Pons (tissue), 1 donor: ENCODE results near the gene ZNF577.
"Not testable (repeated sequence)": the region's sequence is repeated elsewhere in the genome, so short reads cannot be mapped to it uniquely, and the experiment has no call there.

Experiments used
- DNase-seq: peaks from one replicate; pipeline ENCODE4 v3.0.0-alpha.2; 2016; ENCODE audit warnings: low spot score

The ZNF577 gene

DNA sequence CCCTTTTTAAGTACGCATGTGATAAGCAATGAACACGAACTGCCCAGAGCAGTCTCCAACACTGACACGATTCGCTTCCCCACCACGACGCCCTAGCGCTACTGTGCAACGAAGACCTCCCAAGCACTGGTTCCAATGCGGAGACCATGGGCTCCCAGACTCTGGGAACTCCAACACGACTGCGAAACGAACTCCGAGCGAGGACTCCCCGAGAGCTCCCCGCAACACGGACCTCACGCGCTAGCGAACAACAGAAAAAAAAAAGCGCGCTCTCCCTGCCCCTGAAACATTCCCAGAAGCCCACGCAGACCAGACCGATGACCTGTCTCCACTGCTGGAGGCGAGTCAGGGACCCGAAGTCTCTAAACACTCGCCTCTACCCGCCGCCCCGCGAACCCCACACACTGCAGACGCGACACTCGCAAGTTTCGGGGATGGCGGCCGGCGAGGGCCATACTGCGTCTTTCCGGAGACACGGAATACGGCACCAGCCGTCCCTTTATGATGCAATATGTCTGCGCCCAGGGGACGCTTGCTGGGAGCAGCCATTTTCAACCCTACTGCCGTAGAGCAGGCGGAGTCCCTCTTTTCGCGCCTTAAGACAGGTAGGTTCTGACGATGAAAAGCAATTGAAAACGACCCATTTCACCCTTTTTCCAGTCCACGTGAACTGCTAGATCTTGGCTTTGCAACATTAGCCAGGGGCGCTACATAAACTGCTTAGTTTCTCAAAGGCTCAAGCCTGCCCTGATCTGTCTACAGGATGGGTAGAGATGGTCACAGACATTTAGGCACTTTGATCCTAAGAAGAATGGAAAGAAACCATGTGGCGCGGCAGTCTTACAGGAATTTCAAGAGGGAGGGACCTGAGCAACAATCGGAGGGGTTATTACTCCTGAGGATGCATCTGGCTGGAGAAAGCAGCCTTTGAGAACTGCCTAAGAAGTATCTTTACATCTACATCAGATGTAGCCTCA lies at the start of gene ZNF577:
Gene ZNF577 (minus strand): TSS at position 430 of the 977 bp plus-strand sequence. CDS start 7,569 bp downstream, outside the sequence.
- peak; percentile 70 for DNase-seq

DNA sequence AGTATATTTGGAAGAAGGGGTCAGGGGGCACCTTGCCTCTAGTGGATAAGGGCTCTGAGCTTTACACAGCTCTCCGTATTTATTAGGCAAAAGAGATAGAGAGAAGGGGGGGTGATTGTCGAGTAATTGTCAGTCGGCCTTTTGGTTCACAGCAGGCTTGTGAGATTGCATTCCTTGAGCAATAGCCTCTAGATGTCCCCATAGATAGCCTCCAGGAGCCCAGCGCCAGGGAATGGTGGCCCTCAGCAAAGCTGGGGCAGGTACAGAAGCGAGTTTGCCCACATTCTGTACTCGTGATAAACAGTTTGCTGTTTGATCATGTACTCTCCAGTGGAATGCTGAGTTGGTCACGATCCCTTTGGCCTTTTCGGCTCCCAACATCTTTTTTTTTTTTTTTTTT lies 44.2 kb upstream of the ZNF577 start:
- DNase-seq: no peak

DNA sequence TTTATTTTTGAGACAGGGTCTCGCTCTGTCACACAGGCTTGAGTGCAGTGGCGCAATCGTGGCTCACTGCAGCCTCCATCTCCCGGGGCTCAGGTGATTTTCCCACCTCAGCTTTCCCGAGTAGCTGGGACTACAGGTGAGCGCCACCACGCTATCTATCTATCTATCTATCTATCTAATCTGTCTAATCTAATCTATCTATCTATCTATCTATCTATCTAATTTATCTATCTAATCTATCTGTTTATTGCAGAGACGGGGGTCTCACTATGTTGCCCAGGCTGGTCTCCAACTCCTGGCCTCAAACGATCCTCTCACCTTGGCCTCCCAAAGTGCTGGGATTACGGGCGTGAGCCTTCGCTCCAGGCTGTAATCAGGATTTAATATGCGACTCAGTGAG lies 40.1 kb upstream of the ZNF577 start:
- no peak for DNase-seq

DNA sequence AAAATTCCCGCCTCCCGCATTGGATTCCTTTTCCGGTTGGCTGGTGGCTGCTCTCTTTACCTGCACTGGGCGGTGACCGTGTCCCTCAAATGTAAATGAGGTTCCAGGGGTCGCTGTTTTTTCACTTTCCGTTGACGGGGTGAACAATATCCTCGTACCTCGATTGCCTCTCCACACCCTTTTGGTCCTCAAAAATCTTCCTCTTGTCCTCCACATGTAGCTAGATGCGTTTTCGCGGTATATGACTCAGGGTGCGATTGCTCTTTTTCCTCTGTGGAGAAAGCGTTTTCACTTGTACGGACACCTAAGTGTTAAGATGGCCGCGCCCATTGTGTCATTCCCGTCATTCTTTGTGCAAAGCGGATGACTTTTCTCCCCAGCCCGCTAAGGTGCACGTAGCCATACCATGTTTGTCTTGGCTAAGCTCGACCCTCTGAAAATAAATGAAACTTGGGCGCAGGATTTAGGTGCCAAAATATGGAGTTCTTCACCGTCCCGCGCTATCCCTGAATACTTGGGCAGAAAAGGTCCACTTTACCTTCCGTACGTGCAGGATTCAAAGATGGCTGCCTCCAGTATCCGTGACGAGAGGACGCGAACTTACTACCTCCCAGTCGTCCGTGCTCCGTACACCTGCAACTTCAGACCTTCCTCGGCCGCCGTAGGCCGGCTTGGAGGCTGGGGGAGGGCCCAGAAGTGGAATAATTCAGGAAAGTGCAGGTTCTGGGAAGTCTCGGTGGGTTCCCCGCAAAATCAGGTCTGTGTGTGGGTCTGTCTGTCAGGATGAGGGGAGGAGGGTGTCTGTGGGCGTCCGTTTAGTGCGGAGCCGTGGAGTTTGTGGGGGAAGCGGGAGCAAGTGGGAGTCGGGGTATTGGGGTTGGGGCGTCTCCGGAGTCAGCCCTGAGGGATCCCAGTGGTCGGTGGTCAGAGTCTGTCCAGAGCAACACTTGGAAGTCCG lies 39.3 kb upstream of the ZNF577 start, which contains the start of gene ZNF613:
Gene ZNF613 (plus strand): TSS at position 689 of the 958 bp plus-strand sequence. CDS start 8,749 bp downstream, outside the sequence.
- DNase-seq: peak; percentile 95

DNA sequence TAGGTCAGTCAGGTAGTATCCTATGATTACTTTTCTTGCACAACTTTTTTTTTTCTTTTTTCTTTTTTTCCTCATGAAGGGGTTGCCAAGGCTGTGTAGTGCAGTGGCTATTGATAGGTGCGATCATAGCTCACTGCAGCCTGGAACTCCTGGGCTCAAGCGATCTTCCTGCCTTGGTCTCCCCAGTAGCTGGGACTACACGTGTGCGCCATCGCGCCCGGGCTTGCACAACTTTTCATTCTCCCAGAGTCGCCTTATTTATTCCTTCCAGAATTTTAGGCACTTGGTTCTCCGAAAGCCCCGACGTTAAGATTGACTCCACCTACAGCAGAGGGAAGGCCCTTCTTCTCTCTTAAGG lies 38.7 kb upstream of the ZNF577 start:
- no peak for DNase-seq

DNA sequence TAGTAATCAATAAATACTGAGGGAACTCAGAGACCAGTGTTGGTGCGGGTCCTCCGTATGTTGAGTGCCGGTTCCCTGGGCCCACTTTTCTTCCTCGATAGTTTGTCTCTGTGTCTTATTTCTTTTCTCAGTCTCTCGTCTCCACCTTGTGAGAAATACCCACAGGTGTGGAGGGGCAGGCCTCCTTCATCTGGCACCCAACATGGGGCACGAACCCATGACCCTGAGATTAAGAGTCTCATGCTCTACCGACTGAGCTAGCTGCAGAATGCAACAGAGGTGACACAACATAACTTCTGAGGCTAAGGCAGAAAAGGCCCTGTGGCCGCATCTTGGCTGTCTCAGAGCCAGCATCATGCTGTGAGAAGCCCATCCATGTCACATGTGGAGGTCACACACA lies 34.2 kb upstream of the ZNF577 start:
- DNase-seq: no peak

DNA sequence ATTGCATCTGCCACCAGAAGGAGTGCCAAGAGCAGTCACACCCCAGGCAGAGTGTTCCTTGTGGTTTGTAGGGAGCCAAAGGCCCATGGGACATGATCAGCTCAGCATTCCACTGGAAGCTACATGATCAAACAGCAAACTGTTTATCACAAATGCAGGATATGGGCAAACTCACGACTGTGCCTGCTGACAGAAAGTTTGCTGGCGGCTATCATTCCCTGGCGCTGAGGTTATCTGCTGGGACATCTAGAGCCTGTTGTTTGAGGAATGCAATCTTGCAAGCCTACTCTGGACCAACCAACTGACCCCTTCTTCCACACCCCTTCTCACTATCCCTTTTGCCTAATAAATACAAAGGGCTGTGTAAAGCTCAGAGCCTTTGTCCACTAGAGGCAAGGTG lies 31.9 kb upstream of the ZNF577 start:
- DNase-seq: no peak

DNA sequence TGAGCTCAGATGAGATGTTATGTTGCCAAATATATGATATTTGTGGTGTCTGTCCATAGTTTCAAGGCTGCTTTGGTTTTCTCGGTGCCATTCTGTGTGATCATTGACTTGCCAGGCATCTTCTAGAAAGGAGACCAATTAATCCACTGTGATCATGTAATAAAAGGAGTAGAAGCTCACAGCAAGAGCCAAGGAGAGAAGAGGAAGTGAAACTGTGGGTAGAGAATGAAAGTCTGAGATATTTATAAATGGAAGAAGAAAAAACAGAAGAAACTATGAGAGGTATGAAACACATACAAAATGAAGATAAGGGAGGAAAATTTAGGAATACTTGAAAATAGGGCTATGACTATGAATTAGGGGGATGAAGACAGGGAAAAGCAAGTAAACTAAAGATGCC lies 28.4 kb upstream of the ZNF577 start:
- DNase-seq: no peak

DNA sequence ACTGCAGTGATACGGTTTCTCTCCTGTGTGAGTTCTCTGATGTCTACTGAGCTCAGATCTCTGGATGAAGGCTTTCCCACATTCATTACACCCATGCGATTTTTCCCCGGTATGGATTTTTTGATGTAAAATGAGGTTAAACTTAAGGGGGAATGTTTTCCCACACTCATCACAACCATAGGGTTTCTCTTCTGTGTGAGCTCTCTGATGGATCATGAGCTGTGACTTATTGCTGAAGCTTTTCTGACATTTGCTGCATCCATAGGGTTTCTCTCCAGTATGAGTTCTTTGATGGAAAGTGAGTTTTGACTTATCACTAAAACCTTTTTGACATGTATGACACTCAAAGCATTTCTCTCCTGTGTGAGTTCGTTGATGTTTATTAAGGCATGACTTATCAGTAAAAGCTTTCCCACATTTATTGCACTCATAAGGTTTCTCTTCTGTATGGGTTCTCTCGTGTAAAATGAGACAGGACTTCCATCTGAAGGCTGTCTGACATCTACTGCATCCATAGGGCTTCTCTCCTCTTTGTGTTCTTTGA lies 27.6 kb upstream of the ZNF577 start:
- DNase-seq: no peak

DNA sequence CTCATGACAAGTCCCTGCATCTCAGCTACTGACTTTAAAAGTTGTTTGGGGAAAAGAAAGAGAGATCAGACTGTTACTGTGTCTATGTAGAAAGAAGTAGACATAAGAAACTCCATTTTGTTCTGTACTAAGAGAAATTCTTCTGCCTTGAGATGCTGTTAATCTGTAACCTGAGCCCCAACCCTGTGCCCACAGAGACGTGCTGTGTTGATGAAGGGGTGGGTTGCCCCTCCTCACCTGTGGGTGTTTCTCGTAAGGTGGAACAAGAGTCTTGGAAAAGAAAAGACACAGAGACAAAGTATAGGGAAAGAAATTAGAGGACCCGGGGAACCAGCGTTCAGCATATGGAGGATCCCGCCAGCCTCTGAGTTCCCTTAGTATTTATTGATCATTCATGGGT lies 20.2 kb upstream of the ZNF577 start:
- DNase-seq: not testable (repeated sequence)

DNA sequence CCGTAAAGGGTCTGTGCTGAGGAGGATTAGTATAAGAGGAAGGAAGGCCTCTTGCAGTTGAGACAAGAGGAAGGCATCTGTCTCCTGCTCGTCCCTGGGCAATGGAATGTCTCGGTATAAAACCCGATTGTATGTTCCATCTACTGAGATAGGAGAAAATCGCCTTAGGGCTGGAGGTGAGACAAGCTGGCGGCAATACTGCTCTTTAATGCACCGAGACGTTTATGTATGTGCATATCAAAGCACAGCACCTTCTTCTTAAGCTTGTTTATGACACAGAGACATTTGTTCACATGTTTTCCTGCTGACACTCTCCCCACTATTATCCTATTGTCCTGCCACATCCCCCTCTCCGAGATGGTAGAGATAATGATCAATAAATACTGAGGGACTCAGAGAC lies 18.4 kb upstream of the ZNF577 start:
- not testable (repeated sequence) for DNase-seq

DNA sequence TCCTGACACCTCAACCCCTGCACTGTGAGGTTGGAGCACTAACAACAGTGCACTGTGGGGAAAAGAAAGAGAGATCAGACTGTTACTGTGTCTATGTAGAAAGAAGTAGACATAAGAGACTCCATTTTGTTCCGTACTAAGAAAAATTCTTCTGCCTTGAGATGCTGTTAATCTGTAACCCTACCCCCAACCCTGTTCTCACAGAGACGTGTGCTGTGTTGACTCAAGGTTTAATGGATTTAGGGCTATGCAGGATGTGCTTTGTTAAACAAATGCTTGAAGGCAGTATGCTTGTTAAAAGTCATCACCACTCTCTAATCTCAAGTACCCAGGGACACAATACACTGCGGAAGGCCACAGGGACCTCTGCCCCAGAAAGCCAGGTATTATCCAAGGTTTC lies 17.9 kb upstream of the ZNF577 start:
- DNase-seq: not testable (repeated sequence)

DNA sequence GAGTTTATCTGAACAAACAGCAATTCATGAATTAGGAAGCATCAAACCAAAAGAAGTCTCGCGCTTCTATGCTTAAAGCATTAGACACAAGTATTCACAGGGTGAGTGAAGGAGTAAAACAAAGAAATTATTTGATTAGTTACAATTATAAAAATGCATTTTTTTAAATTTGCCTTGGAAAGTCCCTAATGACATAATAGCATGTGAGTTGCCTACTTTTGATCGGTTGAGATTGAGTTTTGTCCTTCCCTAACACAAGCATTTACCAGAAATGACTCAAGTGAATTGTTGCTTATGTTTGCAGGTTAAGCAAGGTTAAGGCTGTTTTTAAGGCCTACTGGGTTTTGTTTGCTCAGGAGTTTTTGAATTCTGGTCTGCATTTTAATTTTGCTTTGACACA lies 17.5 kb upstream of the ZNF577 start:
- DNase-seq: no peak

DNA sequence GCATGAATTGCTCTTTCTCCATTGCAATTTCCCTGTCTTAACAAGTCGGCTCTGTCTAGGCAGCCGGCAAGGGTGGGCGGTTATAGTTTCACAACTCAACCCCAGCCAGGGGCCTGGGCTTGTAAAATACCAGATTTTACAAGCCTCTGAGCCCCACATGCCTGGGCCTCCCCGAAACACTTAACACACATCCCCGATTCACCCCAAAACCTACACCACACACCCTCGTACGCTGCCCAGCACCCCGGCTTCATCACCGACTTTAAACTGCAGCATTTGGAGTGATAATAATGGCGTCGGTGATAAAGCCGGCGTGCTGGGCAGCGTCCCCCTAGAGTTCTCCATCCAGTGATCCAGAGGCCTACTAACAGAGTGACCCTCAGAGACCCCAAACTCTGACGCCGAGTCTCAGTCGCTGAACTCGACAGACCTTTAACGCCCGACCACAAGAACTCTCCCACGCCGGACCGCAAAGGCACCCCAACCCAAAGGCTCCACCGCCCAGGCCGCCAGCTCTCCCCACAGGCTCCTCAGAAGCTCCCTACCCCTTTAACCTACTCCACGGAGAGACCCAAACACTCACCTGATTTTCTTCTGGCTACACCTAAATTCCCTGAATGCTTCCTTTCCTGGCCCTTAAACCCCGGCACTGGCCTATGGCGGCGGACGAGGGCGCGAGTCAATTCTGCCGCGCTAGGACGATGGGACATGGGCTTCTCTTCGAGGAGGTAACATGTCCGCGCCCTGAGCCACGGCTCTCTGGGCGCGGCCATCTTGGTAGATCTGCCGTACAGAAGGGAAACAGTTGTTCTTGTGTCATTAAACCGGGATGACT lies 16.8 kb upstream of the ZNF577 start, which contains the start of gene ZNF649:
Gene ZNF649 (minus strand): TSS at position 687 of the 835 bp plus-strand sequence. CDS start 4,910 bp downstream, outside the sequence.
- DNase-seq: peak; percentile 89

DNA sequence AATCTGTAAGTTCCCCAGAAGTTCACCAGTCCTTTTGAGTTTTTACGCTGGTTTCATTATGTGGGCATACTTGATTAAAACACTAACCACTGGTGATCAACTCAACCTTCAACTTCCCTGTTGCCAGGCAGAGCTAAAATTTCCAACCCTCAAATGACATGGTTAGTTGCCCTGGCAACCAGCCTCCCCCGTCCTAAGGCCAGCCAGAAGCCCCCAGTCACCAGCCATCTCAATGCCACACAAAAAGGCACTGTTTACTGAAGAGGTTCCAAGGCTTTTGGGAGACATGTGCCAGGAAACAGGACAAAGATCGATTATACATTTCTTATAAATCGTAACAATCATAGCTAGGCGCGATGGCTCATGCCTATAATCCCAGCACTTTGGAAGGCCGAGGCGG lies 15.4 kb upstream of the ZNF577 start:
- peak; percentile 78 for DNase-seq

DNA sequence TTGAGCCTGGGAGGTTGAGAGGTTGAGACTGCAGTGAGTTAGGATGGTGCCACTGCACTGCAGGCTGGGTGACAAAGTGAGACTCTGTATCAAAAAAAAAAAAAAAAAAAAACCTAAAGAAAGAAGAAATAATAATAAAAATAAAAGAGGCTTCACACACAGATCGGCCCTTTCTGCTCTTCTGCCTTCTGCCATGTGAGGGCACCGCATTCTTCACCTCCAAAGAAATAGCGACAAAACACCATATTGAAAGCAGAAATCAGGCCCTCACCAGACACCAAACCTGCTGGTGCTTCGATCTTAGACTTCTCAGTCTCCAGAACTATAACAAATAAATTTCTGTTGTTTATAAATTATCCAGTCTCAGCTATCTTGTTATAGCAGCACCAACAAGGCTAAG lies 14.1 kb upstream of the ZNF577 start:
- no peak for DNase-seq

DNA sequence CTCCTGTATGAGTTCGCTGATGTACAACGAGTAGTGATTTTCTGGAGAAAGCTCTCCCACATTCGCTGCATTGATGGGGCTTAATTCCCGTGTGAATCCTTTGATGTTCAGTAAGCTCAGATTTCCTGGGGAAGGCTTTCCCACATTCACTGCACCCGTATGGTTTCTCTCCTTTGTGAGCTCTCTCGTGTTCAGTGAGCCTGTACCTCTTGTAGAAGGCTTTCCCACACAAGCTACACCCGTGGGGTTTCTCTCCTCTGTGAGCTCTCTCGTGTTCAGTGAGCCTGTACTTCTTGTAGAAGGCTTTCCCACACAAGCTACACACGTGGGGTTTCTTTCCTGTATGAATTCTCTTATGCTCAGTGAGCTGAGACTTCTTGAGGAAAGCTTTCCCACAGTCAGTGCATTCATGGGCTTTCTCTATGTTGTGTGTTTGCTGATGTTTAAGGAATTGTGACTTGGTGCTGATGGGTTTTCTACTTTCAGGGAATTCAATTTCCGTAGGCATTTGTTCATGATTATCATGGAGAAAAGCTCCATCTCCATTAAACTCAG lies 3.5 kb upstream of the ZNF577 start:
- no peak for DNase-seq

DNA sequence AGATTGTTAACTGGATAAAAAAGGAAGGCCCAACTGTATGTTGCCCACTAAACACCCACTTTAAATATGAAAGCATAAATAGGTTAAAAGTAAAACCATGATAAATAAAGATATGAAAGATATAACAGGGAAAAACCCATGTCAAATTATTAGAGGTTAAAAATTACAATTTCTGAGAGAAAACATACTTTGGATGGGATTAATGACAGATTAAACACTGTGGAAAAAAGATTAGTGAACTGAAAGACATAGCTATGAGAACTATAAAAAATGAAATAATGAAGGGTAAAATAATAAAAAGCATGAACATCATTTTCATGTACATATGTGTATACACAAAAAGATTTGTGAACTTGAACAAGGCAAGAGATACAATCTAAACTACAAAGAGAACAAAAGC lies 2.2 kb upstream of the ZNF577 start:
- no peak for DNase-seq

DNA sequence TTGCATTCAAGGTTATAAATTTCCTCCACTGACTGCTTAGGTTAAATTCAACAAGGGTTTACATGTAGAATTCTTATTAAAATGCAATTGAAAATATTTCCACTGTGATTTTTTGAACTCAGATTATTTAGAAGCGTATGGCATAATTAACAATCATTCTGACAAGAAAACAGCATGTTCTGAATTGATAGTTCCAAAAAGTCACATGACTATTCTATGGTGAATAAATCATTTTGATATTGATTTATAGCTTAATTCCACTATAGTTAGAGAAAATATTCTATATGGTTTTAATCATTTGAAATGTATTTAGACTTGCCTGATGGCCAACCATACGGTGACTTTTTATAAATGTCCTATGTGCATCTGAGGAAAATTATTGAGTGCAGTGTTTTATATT lies 3.0 kb downstream of the ZNF577 start:
- no peak for DNase-seq

DNA sequence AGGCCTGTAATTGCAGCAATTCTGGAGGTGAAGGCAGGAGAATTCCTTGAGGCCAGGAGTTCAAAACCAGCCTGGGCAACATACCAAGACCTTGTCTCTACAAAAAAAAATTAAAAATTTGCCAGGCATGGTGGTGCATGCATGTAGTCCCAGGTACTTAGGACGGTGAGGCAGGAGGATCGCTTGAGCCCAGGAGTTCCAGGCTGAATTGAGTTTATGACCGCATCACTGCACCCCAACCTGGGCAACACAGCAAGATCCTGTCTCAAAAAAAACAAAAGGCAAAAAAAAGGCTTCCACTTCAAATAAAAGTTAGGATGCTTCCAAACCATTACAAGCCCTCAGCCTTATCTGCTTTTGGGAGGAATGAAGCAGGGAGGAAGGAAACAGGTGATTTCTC lies 5.2 kb downstream of the ZNF577 start:
- DNase-seq: no peak

DNA sequence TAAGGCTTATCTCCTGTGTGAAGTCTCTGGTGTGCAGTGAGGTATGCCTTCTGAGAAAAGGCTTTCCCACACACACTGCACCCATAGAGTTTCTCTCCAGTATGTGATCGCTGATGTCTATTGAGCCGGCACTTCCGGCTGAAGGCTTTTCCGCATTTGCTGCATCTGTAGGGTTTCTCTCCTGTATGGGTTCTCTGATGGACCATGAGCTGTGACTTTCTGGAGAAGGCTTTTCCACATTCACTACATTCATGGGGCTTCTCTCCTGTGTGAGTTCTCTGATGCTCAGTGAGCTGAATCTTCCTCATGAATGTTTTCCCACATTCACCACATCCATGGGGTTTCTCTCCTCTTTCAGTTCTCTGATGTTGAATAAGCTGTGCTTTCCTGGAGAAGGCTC lies 14.7 kb downstream of the ZNF577 start:
- DNase-seq: no peak
